ENCODE results near the gene EPB41.
"Not testable (repeated sequence)": the region's sequence is repeated elsewhere in the genome, so short reads cannot be mapped to it uniquely, and the experiment has no call there.

The EPB41 gene

GRCh38 chr1:29043274-29043965 lies 129.1 kb downstream of the EPB41 start:
- no peak for DNase-seq (ENCODE audit: low read depth)
- TF ChIP-seq CTCF (conservative IDR thresholded peaks at IDR 0.05; ENCODE audit: low read depth, low read length), result no peak
- H3K4me3 ChIP-seq (ENCODE audit: low read depth, low read length), result no peak overlapping the region

- no peak for TF ChIP-seq CTCF (conservative IDR thresholded peaks at IDR 0.05; ENCODE audit: low read depth, low read length)
- H3K4me3 ChIP-seq (ENCODE audit: low read depth, low read length), result no peak overlapping the region
- no peak for DNase-seq (ENCODE audit: low read depth)
Observed at GRCh38 chr1:29044010-29044409, 129.6 kb downstream of the EPB41 start.

GRCh38 chr1:29045663-29046062 lies 131.3 kb downstream of the EPB41 start:
- not testable (repeated sequence) for DNase-seq (ENCODE audit: low read depth); H3K4me3 ChIP-seq (ENCODE audit: low read depth, low read length)

- H3K4me3 ChIP-seq (ENCODE audit: low read depth, low read length), result no peak overlapping the region
- no peak for DNase-seq (ENCODE audit: low read depth)
- no peak for TF ChIP-seq CTCF (conservative IDR thresholded peaks at IDR 0.05; ENCODE audit: low read depth, low read length)
Observed at GRCh38 chr1:29047142-29047541, 132.8 kb downstream of the EPB41 start.

GRCh38 chr1:29050166-29050565 lies 135.8 kb downstream of the EPB41 start:
- no peak overlapping the region for H3K4me3 ChIP-seq (ENCODE audit: low read depth, low read length)
- TF ChIP-seq CTCF (conservative IDR thresholded peaks at IDR 0.05; ENCODE audit: low read depth, low read length), result no peak
- no peak for DNase-seq (ENCODE audit: low read depth)

- H3K4me3 ChIP-seq (ENCODE audit: low read depth, low read length), result no peak overlapping the region
- no peak for TF ChIP-seq CTCF (conservative IDR thresholded peaks at IDR 0.05; ENCODE audit: low read depth, low read length)
- no peak for DNase-seq (ENCODE audit: low read depth)
Observed at GRCh38 chr1:29052100-29052499, 137.7 kb downstream of the EPB41 start.

GRCh38 chr1:29052941-29053340 lies 138.6 kb downstream of the EPB41 start:
- H3K4me3 ChIP-seq (ENCODE audit: low read depth, low read length), result no peak overlapping the region
- TF ChIP-seq CTCF (conservative IDR thresholded peaks at IDR 0.05; ENCODE audit: low read depth, low read length), result no peak
- no peak for DNase-seq (ENCODE audit: low read depth)

All from choroid plexus epithelial cell (primary cell).